ENCODE results near the gene ZDHHC8.

The ZDHHC8 gene

DNA sequence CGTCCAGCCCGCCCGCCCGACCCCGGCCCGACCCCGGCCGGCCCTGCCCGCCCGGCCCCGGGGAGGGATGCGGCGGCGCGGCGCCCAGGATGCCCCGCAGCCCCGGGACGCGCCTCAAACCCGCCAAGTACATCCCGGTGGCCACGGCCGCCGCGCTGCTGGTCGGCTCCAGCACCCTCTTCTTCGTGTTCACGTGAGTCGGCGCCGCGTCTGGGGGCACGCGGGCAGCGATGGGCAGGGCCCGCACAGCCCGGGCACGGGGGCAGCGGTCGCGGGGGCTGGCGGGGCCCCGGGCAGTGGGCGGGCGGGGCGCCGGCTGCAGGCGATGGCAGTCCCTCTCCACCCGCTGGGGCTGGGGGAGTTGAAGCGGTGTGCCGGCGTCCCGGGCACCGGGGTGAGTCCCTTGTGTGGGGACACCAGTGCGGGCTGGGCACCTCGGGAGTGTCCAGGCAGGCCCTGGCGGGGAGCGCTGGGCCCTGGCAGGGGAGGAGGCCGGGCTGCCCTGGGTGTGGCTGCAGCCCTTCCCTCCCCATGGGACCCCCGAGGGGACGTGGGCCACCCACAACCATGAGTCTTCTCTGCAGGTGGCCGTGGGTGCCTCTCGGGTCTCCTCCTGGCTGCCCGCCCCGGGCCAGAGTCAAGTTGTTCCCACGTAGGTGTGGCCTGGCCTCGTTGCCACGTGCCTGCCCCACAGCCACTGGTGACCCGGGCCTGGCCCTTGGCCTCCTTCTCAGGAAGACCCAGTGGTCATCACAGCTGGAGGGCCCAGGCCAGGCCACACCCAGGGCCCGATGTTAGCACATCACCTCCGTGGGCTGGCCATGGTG is 468 bp downstream of the ZDHHC8 start:
- DNase-seq: no peak

DNA sequence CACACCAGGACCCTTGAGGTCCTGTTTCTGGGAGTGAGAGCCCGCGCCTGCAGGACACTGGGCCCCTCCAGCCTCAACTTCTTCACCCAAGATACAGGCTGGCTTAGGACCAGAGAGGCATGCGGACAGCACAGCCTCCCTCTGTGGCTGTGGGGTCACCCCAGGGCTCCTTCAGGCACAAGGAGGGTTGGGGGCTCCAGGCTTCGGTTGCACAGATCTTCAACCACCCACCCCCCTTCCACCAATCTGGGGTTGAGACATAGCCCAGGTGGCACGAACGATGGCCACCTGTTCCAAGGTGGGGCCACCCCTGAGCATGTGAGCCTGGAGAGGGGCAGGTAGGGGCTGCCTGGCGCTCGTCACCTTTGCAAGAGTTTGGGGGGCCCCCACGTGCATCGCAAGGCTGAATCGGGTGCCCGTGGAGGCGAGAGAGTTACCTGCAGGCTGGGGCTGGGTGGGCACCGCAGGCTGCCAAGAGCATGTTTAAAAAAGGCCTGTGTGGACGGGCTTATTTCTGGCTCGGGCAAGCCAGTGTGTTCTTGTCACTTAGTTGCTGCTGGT is 1.2 kb downstream of the ZDHHC8 start:
- no peak for DNase-seq

DNA sequence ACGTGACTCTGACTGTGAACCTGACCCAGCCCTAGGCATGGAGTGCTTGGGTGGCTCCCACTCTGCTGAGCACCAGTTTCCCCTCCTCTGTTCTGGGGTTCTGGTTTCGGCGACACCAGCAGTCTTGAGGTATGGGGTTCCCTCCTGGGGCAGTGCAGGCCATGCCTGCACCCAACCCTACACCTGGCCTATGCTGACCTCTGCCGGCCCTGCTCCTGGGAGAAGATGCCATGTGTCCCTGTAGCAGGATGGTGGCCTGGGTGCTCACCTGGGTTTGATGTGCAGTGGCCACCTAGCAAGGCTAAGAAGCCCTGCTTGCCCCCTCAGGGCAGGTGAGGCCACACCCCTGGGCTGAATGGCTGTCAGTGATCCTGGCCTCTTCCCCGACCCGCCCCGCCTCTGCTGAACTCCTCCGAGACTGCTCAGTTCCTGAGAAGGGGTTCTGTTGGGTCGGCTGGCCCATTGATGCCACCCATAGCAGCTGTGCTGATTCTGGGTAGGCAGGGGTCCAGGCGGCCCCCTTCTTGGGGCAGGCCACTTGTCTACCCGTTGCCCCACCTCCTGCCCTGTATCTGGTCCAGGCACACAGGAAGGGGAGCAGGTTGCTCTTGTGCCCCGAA is 2.4 kb downstream of the ZDHHC8 start:
- DNase-seq: no peak

DNA sequence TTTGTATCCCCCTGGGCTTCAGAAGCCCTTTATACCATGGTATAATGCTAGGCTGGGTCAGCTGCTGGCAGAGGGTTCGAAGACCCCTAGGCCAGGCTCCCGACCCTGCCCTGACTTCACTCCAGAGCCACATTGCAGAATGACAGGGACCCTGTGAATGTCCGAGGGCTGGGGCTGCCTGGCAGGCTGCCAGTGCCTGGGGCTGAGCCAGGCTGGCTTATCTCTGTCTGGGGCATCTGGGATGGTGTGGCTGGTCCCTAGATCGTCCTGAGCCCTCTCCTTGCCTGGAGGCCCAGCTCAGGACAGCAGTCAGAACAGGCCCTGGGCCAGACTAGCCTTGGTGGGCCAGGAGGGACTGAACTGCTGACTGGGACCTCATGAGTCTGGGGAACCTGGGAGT is 3.7 kb downstream of the ZDHHC8 start:
- DNase-seq: no peak

DNA sequence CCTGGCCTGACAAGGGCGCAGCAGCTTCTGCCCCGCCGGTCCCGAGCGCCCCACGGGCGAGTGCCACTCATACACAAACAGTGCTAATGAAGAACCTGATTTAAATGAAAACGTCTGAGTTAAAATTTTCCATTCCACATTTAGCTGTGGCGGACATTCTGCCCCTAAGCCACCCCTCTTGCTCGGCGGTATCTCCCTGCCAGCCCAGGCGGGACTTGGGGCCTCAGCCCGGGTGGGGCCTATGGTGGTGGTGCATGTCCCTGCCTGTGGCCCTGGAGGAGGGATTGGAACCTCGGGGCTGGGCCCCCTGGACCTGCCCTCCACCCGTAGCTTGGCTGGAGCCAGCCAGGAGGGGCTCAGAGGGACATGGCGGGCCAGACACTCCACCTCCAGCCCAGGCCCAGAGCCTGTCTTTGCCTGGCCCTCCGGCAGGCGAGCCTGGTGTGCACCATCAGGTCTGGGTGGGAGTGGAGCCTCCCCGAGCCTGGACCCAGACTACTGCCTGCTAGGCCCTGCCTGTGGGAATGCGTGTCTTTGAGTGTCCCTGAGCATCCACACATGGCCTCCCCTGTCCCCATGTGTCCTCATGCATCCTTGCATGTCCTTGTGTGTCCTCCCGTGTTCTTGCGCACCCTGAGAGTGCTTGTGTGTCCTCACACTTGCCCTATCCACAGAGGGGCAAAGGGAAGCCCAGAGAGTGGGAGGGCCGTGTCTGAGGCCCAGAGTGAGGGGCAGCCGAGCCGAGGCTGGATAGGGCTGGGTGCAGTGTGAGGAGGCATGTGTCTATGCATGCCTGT is 4.4 kb downstream of the ZDHHC8 start:
- DNase-seq: no peak

DNA sequence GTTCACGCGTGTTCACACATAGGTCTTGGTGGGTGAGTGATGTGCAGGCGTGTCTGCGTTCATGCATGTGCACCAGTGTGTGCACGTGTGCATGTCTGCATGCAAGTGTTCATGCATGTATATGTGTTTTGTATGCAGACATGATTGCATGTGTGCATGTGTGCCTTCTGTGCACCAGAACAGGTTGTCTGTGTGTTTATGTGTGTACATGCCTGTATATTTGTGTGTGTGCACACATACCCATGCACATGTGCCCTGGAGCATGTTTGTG is 4.9 kb downstream of the ZDHHC8 start:
- no peak for DNase-seq

DNA sequence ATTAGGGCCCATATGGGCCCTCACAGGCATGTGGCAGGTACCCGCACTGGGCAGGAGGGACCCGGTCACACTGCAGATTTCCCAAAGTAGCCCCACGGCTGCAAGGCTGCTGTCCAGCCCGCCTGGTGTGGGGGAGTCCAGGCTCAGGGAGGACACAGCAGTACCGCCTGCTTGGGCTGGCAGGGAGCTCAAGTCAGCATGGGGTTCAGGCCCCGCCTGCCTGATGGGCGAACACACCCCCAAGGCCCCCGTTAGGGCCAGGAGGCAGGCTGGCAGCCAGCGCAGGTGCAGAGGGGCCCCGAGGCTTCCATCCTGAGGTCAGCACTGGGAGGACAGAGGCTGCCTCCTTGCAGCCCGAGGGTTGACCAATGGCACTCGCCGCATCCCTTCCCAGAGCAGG is 5.5 kb downstream of the ZDHHC8 start:
- no peak for DNase-seq

DNA sequence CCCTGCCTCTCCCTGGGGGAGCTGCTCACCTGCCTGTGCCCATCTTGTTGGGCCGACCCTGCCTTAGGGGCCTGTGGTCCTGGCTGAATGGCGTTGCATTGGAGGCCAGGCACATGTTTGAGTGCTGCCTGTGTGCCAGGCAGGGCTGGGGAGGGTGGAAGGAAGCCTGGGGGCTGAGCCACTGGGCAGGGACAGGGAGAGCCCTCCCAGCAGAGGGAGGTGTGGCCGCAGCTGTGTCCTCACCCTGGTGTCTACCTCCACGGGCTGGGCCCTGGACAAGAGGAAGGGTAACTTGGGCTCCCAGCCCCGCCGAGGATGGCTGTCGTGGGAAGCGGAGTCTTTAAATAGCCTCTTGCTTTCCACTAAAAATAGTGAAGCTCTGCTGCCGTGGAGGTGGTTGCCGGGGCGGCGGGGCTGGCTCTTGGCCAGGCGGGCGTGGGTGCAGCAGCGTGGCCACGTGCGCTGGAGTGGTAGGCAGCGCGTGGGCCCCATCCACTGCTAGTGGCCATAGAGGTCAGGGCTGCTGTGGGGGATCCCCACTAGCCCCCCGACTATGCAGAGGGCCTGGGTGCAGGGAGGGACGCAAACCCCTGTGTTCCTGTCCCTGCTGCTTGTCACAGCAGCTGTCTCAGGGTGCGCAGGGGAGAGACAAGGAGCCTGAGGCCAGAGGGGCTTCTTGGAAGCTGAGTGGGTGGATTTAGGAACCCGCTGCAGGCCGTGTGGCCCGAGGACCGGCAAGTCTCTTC is 6.2 kb downstream of the ZDHHC8 start:
- DNase-seq: no peak

DNA sequence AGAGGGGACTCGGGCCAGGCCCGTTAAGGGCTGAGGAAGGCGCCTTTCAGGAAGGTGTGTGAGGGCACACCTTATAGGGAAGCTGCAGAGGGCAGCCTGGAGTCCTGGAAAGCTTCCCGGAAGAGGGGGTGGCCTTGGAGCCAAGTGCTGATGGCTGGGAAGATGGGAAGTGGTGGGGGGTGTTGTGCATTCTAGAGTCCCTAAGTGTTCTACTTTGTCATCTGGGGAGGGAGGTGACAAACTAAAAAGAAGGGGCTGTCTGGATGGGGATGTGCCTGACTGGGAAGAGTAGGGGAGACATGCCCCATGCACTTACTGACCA is 6.8 kb downstream of the ZDHHC8 start:
- no peak for DNase-seq

DNA sequence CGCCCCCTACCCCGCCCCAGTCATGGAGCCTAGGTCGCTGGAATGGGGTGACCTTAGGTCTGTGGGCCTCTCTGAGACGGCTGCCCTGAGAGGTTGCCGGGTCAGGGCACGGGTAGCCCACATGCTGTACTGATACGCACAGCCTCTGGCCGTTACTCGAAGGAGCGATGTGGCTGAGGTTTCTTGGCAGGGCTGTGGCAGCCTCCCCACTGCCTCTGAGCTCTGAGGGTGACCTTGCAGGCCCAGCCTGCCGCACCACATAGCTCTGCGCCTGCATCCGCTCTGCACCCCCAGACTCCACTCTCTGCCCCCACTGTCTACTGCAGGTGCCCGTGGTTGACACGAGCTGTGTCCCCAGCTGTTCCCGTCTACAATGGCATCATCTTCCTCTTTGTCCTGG is 7.3 kb downstream of the ZDHHC8 start:
- DNase-seq: no peak

DNA sequence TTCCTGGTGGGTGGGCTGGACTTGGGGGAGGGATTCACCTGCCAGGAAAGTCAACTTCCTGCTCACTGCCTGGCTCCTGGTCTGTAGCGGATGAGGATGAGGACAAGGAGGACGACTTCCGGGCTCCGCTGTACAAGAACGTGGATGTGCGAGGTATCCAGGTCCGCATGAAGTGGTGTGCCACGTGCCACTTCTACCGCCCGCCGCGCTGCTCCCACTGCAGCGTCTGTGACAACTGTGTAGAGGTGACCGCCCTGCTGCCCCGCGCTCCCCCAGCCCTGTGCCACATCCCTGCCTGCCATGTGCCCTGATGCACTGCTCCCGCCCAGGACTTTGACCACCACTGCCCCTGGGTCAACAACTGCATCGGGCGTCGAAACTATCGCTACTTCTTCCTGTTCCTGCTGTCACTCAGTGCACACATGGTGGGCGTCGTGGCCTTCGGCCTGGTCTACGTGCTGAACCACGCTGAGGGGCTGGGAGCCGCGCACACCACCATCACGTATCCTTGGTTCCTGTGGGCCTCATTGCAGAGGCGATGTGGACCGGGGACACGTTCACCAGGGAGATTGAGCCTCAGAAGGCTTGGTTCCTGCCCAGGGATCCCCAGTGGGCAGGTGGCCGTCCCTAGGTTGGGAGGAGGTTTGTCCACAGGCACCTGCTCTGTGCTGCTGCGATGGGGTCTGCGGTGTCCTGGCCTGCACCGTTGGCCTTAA is 7.9 kb downstream of the ZDHHC8 start:
- DNase-seq: no peak

DNA sequence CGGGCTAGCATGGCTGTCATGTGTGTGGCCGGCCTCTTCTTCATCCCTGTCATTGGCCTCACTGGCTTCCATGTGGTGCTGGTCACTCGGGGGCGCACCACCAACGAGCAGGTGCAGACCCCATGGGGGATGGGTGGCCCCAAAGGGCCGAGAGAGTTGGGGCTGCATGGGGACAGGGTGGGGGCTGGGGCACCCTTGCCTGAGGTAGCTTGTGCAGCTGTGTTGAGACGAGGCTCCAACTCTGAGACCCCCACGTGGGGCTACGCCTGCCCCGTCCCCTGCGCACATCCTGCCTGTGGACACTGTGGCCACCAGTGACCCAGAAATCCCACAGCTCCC is 8.5 kb downstream of the ZDHHC8 start:
- DNase-seq: no peak

DNA sequence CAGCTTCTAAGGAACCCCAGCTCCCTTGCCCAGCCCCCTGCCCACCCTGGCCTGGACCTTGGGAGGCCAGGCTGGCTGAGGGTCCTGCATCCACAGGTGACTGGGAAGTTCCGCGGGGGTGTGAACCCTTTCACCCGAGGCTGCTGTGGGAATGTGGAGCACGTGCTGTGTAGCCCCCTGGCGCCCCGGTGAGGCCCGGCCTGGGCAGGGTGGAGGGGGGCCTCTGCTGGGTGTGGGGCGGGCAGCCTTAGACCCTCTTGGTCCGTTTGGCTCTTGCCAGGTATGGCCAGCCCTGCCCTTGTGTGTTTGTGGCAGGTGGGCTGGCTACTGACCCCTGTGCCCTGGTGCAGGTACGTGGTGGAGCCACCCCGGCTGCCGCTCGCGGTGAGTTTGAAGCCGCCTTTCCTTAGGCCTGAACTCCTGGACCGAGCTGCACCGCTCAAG is 8.9 kb downstream of the ZDHHC8 start:
- DNase-seq: no peak

DNA sequence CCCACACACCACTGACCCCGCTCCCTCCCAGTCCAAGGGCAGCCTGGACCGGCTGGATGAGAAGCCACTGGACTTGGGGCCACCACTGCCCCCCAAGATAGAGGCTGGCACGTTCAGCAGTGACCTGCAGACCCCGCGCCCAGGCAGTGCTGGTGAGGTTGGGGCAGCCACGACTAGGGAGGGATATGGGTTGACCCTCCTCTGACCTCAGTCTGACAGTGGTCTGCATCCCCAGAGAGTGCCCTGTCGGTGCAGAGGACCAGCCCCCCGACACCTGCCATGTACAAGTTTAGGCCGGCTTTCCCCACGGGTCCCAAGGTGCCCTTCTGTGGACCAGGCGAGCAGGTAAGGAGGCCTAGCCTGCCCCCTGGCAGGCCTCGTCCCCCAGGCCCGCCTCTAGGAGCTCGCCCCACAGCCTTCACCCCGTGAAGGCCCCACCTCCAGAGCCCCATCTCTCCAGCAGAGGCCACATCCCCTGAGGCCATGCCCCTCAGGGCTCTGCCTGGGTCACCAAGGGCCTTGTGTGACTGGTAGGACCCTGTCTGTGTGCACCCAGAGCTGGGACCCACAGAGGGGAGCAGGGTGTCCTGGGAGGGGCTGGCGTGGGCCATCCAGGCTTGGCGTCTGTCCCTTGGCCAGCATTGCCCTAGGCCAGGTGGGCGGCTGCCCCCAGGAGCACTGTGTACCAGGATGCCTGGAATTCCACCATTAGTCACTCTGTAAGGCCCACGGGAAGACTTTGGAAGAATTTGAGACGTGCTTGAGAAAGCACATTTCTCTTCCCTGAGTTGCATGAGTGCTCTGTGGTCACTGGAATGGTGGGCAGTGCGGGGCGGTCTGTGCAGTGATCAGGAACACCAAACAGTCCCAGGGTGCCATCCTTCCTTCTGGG is 9.8 kb downstream of the ZDHHC8 start:
- no peak for DNase-seq

DNA sequence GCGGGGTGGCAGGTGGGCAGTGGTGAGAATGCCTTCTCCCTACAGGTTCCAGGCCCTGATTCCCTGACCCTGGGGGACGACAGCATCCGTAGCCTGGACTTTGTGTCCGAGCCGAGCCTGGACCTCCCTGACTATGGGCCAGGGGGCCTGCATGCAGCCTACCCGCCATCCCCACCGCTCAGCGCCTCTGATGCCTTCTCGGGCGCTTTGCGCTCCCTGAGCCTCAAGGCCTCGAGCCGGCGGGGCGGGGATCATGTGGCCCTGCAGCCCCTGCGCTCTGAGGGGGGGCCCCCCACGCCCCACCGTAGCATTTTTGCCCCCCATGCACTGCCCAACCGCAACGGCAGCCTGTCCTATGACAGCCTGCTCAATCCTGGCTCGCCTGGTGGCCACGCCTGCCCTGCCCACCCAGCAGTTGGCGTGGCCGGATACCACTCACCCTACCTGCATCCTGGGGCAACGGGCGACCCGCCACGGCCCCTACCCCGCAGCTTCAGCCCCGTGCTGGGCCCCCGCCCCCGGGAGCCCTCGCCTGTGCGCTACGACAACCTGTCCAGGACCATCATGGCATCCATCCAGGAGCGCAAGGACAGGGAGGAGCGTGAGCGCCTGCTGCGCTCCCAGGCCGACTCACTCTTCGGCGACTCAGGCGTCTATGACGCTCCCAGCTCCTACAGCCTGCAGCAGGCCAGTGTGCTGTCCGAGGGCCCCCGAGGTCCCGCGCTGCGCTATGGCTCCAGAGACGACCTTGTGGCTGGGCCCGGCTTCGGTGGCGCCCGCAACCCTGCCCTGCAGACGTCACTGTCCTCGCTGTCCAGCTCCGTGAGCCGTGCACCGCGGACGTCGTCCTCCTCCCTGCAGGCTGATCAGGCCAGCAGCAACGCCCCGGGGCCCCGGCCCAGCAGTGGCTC is 11.4 kb downstream of the ZDHHC8 start:
- DNase-seq: no peak

DNA sequence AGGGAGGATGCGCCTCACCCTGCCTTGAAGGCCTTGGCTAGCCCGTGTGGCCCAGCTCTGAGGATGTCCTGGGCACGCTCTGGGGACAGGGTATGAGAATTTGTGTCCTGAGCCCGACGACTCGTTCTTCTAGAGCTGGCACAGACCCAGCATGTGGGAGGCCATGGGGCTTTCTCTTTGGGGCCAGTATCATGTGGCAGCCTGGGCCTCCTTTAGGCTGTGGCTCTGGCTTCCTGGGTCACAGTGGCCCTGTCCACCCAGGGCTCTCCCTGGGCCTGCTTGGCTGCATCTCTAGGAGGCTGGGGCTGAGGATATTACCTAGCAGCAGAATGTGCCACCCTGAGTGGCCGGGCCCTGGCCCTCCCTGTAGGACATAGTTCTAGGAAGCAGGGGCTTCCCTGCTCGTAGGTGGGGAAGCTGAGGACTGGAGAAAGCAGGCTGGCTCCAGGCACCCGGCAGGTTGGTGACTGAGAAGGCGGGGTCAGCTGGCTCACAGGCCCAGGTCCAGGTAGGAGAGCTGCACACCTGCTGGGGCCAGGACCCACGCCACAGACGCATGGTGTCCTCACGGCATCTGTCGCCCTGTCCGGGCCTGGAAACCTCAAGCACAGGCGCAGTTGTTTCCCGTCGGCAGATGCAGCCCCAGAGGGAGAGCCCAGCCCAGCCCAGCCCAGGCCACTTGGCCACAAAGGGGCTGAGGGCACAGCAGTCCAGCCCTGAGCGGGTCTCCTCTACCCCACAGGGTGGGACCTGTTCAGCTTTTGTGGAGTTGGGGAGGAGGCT is 12.5 kb downstream of the ZDHHC8 start:
- DNase-seq: no peak

DNA sequence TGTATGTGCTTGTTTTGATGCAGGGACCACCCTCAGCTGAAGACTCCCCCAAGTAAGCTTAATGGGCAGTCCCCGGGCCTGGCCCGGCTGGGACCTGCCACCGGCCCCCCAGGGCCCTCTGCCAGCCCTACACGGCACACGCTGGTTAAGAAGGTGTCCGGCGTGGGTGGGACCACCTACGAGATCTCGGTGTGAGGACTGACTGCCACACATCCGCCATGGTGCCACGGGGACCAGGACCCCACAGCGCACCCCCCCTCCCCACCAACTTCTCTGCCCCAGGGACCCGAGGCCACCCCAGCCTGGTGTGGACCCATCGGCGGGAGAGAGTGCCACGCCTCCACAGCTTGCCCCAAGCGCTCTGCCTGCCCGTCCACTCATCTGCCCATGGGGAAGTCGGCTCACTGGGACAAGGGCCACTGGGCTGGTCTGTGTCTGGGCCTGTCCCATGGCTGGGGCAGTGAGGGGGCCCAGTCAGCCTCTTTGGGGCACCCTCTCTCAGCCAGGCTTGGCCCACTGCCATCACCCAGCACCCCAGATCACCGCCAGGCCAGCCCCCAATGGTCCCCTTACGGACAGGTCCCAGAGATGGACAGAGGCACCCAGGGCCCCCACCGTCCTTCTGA is 13.7 kb downstream of the ZDHHC8 start:
- DNase-seq: no peak

DNA sequence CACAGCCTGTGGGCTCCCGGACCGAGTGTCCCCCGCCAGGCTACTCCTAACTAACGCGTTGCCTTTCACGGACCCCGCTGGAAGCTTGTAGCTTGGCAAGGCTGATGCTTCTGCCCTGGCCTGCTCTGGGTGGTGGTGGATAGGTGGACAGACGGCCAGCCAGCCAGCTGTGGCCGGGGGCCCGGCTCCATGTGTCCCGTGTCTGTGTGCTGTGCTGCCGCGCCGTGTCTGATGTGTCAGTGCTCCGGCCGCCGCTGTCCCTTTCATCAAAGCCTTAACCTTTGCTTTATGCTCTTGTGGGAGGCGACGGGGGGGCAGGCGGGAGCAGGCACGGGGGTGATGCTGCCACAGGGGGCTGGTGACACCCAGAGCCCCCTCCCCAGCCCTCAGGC is 14.2 kb downstream of the ZDHHC8 start:
- no peak for DNase-seq

DNA sequence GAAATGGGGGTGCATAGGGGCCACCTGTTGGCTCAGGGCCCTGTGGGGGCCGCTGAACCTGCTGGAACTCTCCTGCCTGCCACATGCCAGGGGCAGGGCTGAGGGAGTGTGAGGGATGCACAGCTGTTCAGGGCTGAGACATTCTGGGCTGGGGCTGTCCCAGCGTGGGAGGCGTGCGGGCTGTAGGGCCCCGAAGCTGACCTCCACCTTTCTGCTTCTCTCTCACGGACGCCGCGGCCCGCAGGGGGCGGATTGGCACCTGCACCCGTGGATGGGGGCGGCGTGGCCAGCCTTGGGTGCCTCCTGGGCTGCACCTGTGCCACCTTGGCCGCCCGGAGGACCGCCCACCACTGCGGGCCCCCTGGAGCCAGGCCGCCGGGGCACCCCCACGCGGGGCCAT is 15.2 kb downstream of the ZDHHC8 start:
- DNase-seq: no peak

All from NCI-H187 treated with DMSO at 0.1 percent for 48 hours (cell line).